Measurements from ENCODE around the gene CACTIN.
A peak's percentile ranks its signal among the peaks of the same experiment; 100 is the strongest.

The CACTIN gene

GRCh38 chr19:3626473-3627350, at the start of gene CACTIN:
Gene CACTIN (minus strand): TSS chr19:3626790. CDS start chr19:3626762, 28 bp downstream.
- peaks cover 7% of the 10 kb centered on the region for H3K36me3 ChIP-seq (ENCODE audit: insufficient read depth, low read depth, low read length)
- H3K4me3 ChIP-seq (ENCODE audit: low read length) = peak within 1 kb of the TSS; percentile 99
- no peaks in the 10 kb centered on the region for H3K27me3 ChIP-seq (ENCODE audit: insufficient read depth, low read length)
- no peaks in the 10 kb centered on the region for H3K4me1 ChIP-seq (ENCODE audit: insufficient read depth, low read length)
- peak within 1 kb of the TSS; percentile 98 for H3K27ac ChIP-seq (ENCODE audit: low read length)
- H3K9me3 ChIP-seq (ENCODE audit: insufficient read depth, low read depth, low read length) = no peaks in the 10 kb centered on the region
- H3K9ac ChIP-seq (ENCODE audit: low read depth, low read length) = peak within 1 kb of the TSS; percentile 95

- H3K27ac ChIP-seq (ENCODE audit: low read length) = no peak overlapping the region
- no peaks in the 10 kb centered on the region for H3K9me3 ChIP-seq (ENCODE audit: insufficient read depth, low read depth, low read length)
- H3K9ac ChIP-seq (ENCODE audit: low read depth, low read length) = no peak overlapping the region
Measured at GRCh38 chr19:3674784-3675543, 48.4 kb upstream of the CACTIN start.

GRCh38 chr19:3673506-3674439, 47.2 kb upstream of the CACTIN start:
- H3K27ac ChIP-seq (ENCODE audit: low read length) = no peak overlapping the region

More at GRCh38 chr19:3674784-3675543, 48.4 kb upstream of the CACTIN start:
- Histone ChIP-seq H3K4me1 (ENCODE audit: insufficient read depth, low read length) (peaks cover 3% of the 10 kb centered on the region; the same call in 1 of the 2 replicates), H3K4me3 (ENCODE audit: low read length) (no peak overlapping the region), H3K36me3 (ENCODE audit: insufficient read depth, low read depth, low read length) (no peaks in the 10 kb centered on the region), H3K27me3 (ENCODE audit: insufficient read depth, low read length) (no peaks in the 10 kb centered on the region)

GRCh38 chr19:3672993-3673392, 46.4 kb upstream of the CACTIN start:
- no peaks in the 10 kb centered on the region for H3K27me3 ChIP-seq (ENCODE audit: insufficient read depth, low read length)
- H3K27ac ChIP-seq (ENCODE audit: low read length) = no peak overlapping the region
- H3K36me3 ChIP-seq (ENCODE audit: insufficient read depth, low read depth, low read length) = no peaks in the 10 kb centered on the region
- no peak overlapping the region for H3K4me3 ChIP-seq (ENCODE audit: low read length)
- no peaks in the 10 kb centered on the region for H3K9me3 ChIP-seq (ENCODE audit: insufficient read depth, low read depth, low read length)
- no peak overlapping the region for H3K9ac ChIP-seq (ENCODE audit: low read depth, low read length)
- H3K4me1 ChIP-seq (ENCODE audit: insufficient read depth, low read length) = peaks cover 3% of the 10 kb centered on the region; the same call in 1 of the 2 replicates

More at GRCh38 chr19:3673506-3674439, 47.2 kb upstream of the CACTIN start:
- no peak overlapping the region for H3K9ac ChIP-seq (ENCODE audit: low read depth, low read length)
- H3K9me3 ChIP-seq (ENCODE audit: insufficient read depth, low read depth, low read length) = no peaks in the 10 kb centered on the region
- no peaks in the 10 kb centered on the region for H3K27me3 ChIP-seq (ENCODE audit: insufficient read depth, low read length)
- H3K36me3 ChIP-seq (ENCODE audit: insufficient read depth, low read depth, low read length) = no peaks in the 10 kb centered on the region
- H3K4me3 ChIP-seq (ENCODE audit: low read length) = no peak overlapping the region
- peaks cover 3% of the 10 kb centered on the region; the same call in 1 of the 2 replicates for H3K4me1 ChIP-seq (ENCODE audit: insufficient read depth, low read length)

- H3K9me3 ChIP-seq (ENCODE audit: insufficient read depth, low read depth, low read length) = no peaks in the 10 kb centered on the region
- no peak overlapping the region for H3K9ac ChIP-seq (ENCODE audit: low read depth, low read length)
- H3K4me3 ChIP-seq (ENCODE audit: low read length) = no peak overlapping the region
- H3K27ac ChIP-seq (ENCODE audit: low read length) = no peak overlapping the region
- no peaks in the 10 kb centered on the region for H3K36me3 ChIP-seq (ENCODE audit: insufficient read depth, low read depth, low read length)
- H3K27me3 ChIP-seq (ENCODE audit: insufficient read depth, low read length) = no peaks in the 10 kb centered on the region
- H3K4me1 ChIP-seq (ENCODE audit: insufficient read depth, low read length) = peaks cover 3% of the 10 kb centered on the region; the same call in 1 of the 2 replicates
Measured at GRCh38 chr19:3672575-3672948, 46.0 kb upstream of the CACTIN start.

- Histone ChIP-seq H3K4me1 (ENCODE audit: insufficient read depth, low read length) (peaks cover 3% of the 10 kb centered on the region; the same call in 1 of the 2 replicates), H3K4me3 (ENCODE audit: low read length) (no peak overlapping the region), H3K27me3 (ENCODE audit: insufficient read depth, low read length) (no peaks in the 10 kb centered on the region), H3K27ac (ENCODE audit: low read length) (no peak overlapping the region), H3K36me3 (ENCODE audit: insufficient read depth, low read depth, low read length) (no peaks in the 10 kb centered on the region), H3K9ac (ENCODE audit: low read depth, low read length) (peak overlapping the region; percentile 32; the same call in 1 of the 2 replicates), H3K9me3 (ENCODE audit: insufficient read depth, low read depth, low read length) (no peaks in the 10 kb centered on the region)
Measured at GRCh38 chr19:3671680-3672574, 45.3 kb upstream of the CACTIN start.

GRCh38 chr19:3670796-3671679, 44.4 kb upstream of the CACTIN start:
- Histone ChIP-seq H3K4me1 (ENCODE audit: insufficient read depth, low read length) (peaks cover 3% of the 10 kb centered on the region; the same call in 1 of the 2 replicates), H3K4me3 (ENCODE audit: low read length) (no peak overlapping the region)

GRCh38 chr19:3669947-3670795, 43.6 kb upstream of the CACTIN start:
- H3K4me1 ChIP-seq (ENCODE audit: insufficient read depth, low read length) = peaks cover 3% of the 10 kb centered on the region; the same call in 1 of the 2 replicates
- H3K27me3 ChIP-seq (ENCODE audit: insufficient read depth, low read length) = no peaks in the 10 kb centered on the region
- no peak overlapping the region for H3K27ac ChIP-seq (ENCODE audit: low read length)
- H3K4me3 ChIP-seq (ENCODE audit: low read length) = no peak overlapping the region
- H3K36me3 ChIP-seq (ENCODE audit: insufficient read depth, low read depth, low read length) = no peaks in the 10 kb centered on the region
- no peaks in the 10 kb centered on the region for H3K9me3 ChIP-seq (ENCODE audit: insufficient read depth, low read depth, low read length)
- H3K9ac ChIP-seq (ENCODE audit: low read depth, low read length) = no peak overlapping the region

More at GRCh38 chr19:3670796-3671679, 44.4 kb upstream of the CACTIN start:
- Histone ChIP-seq H3K36me3 (ENCODE audit: insufficient read depth, low read depth, low read length) (no peaks in the 10 kb centered on the region), H3K27ac (ENCODE audit: low read length) (no peak overlapping the region), H3K9ac (ENCODE audit: low read depth, low read length) (no peak overlapping the region), H3K27me3 (ENCODE audit: insufficient read depth, low read length) (no peaks in the 10 kb centered on the region), H3K9me3 (ENCODE audit: insufficient read depth, low read depth, low read length) (no peaks in the 10 kb centered on the region)

All from iPS-20b (cell line).